ENCODE results near the gene CAPZA1. TPM values are rescaled to one million over a fixed set of nuclear protein-coding genes. Genes with fewer than 3 reads are reported as not detected.

CAPZA1 gene
- total and polyA plus RNA-seq, 10 of the 15 experiments (the other 5 are each of a cell fraction or from before 2014, with no cell fraction given): 187 to 886 (median 278) TPM

GRCh38 chr1:112674440-112674985 is 54.9 kb downstream of the CAPZA1 start, which contains the start of gene MOV10 (continued):
- TF ChIP-seq EP300 (IDR thresholded peaks at IDR 0.05; ENCODE audit: borderline replicate concordance in 1 of 2, control insufficient read depth in 1 of 2, low read depth in 2 of 2, low read length in 2 of 2): 0 out of 4 replicates have a peak, but pooled peaks of 1 of the 2 experiments have one; percentile 16
- TF ChIP-seq GATAD2B (conservative IDR thresholded peaks at IDR 0.05; ENCODE audit: low read depth): no peak
- TF ChIP-seq ZNF207 (IDR thresholded peaks at IDR 0.05; ENCODE audit: borderline replicate concordance): no peak
- TF ChIP-seq SRF (IDR thresholded peaks at IDR 0.05; ENCODE audit: low read depth in 2 of 2, low read length in 2 of 2): no peak
- no peak for TF ChIP-seq SREBF1 (IDR thresholded peaks at IDR 0.05; ENCODE audit: low read length)
- no peak for TF ChIP-seq ZBTB4 (CRISPR knock-in tag; IDR thresholded peaks at IDR 0.05)
- TF ChIP-seq RCOR1 (conservative IDR thresholded peaks at IDR 0.05; ENCODE audit: low read depth, low read length): no peak
- no peak for TF ChIP-seq CBX5 (IDR thresholded peaks at IDR 0.05; ENCODE audit: low read depth)
- TF ChIP-seq NFIC (IDR thresholded peaks at IDR 0.05; ENCODE audit: low read depth, low read length): no peak; the same call in 1 of the 2 replicates
- 0 out of 2 replicates have a peak, but pooled peaks have one; percentile 9 for TF ChIP-seq CREM (IDR thresholded peaks at IDR 0.05; ENCODE audit: low read depth)
- no peak for TF ChIP-seq CHD4 (IDR thresholded peaks at IDR 0.05)
- no peak for TF ChIP-seq CBX3 (IDR thresholded peaks at IDR 0.05; ENCODE audit: borderline replicate concordance, low read depth)
- no peak for TF ChIP-seq KLF5 (IDR thresholded peaks at IDR 0.05; ENCODE audit: partially characterized antibody)
- TF ChIP-seq MXI1 (IDR thresholded peaks at IDR 0.05; ENCODE audit: low read depth, low read length): 0 out of 2 replicates have a peak, but pooled peaks have one; percentile 48
- no peak for TF ChIP-seq ZZZ3 (IDR thresholded peaks at IDR 0.05; ENCODE audit: control insufficient read depth, insufficient read length, low read depth)
- TF ChIP-seq EZH2 (IDR thresholded peaks at IDR 0.05; ENCODE audit: borderline replicate concordance, control insufficient read depth, low read depth, low read length): no peak
- no peak for TF ChIP-seq WRNIP1 (IDR thresholded peaks at IDR 0.05; ENCODE audit: borderline replicate concordance, low read depth, low read length)
- TF ChIP-seq IRF3 (IDR thresholded peaks at IDR 0.05): no peak
- no peak for TF ChIP-seq BCL3 (IDR thresholded peaks at IDR 0.05; ENCODE audit: borderline replicate concordance, insufficient read depth, low read depth, low read length, poor library complexity, severe bottlenecking)
- peak; percentile 73; the same call in 1 of the 2 replicates for TF ChIP-seq HDGF (IDR thresholded peaks at IDR 0.05)
- TF ChIP-seq HDAC2 (IDR thresholded peaks at IDR 0.05): no peak
